IPS-11a (cell line): Measurements from ENCODE around the gene RNF222.
"Not testable (repeated sequence)": the region's sequence is repeated elsewhere in the genome, so short reads cannot be mapped to it uniquely, and the experiment has no call there.

ENCODE experiments used
- H3K4me3 ChIP-seq: one replicate; pipeline ENCODE4 v1.5.1; 2013; ENCODE audit warnings: low read depth, low read length, control low read depth

RNF222 gene

GRCh38 chr17:8412089-8412488, 14.5 kb upstream of the RNF222 start:
- H3K4me3 ChIP-seq = no peak overlapping the region

GRCh38 chr17:8410883-8411238, 13.2 kb upstream of the RNF222 start:
- no peak overlapping the region for H3K4me3 ChIP-seq

DNA sequence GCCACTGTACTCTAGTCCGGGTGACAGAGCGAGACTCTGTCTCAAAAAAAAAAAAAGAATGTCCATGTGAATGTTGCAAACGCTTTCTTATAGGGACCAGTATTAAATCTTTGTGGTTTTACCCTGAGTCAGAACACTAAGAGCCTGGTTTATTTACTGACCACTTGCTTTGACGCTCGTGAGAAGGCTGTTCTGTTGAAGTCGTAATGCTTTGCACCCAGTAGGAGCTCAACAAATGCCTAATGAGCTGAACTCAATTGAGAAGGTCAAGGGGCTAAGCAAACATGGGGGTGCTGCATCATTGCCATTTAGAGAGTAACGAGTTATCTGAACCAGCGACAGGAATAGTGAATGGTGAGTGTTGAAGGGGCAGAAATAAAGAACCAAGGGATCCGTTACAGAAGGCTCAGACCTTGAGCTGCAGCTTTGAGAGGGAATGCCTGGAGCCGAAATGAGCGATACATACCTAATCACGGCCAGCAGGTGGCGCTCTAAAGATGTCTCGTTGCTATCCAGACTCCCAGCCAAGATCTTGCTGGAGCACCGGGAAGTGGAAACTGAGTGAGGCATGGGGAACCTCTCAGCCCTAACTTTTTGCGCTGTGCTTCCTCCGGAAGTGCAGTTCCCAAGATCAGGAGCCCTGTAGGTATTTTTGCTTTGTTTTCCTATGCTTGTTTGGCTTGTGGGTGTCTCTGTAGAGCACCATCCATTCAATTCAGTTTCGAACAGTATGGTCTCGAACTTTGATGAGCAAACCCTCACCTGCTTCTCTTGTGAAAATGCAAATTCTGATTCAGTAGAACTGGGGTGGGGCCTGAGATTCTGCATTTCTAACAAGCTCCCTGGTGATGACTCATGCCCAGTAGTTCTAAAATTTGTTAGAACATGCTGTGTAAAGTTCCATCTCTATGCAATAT, 12.6 kb upstream of the RNF222 start:
- H3K4me3 ChIP-seq = no peak overlapping the region

GRCh38 chr17:8408371-8408770, 10.7 kb upstream of the RNF222 start:
- no peak overlapping the region for H3K4me3 ChIP-seq

GRCh38 chr17:8406174-8406573, 8.5 kb upstream of the RNF222 start:
- H3K4me3 ChIP-seq = no peak overlapping the region

GRCh38 chr17:8405499-8406016, 7.9 kb upstream of the RNF222 start:
- no peak overlapping the region for H3K4me3 ChIP-seq

- no peak overlapping the region for H3K4me3 ChIP-seq
These were observed 5.4 kb upstream of the RNF222 start for GRCh38 chr17:8402921-8403536.

DNA sequence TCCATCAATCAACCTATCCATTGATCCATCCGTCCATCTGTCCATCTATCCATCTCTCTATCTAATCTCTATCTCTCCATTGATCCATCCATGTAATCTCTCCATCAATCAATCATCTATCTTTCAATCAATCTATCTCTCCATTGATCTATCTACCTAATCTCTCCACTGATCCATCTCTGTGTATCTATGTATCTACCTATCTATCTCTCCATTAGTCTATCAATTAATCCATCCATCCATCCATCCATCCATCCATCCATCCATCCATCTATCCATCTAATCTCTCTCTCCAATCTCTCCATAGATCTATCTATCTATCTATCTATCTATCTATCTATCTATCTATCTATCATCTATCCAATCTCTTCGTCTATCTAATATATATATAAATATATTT, 3.5 kb upstream of the RNF222 start:
- H3K4me3 ChIP-seq = no peak overlapping the region

DNA sequence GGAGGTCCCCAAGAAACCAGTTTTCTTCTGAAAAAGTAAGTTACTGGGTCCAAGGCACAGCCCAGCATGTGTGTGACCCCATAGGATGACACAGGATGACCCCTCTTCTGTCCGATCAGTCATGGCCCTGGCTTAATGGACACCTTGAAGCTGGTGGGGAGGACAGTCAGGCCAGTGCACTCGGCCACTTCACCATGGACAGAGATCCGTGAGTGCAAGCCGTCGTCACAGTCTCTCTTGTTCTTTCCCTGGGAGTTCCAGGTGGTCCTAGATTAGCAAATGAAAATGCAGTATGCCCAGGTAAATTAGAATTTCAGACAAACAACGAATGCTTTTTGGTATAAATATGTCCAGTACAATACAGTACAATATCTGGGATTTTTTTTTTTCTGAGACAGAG, 1.4 kb upstream of the RNF222 start:
- no peak overlapping the region for H3K4me3 ChIP-seq

DNA sequence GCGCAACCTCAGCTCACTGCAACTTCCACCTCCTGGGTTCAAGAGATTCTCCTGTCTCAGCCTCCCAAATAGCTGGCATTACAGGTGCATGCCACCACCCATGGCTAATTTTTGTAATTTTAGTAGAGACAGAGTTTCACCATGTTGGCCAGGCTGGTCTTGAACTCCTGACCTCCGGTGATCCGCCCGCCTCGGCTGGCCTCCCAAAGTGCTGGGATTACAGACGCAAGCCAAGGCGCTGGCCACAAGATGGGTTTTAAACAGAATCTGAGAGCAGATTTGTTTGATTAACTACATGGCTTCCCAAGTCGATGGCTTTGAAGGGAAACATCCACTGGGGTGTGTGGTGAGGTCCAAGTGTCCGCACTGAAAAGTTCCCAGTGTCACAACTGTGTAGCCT, 3.1 kb downstream of the RNF222 start:
- H3K4me3 ChIP-seq = not testable (repeated sequence)

- no peak overlapping the region for H3K4me3 ChIP-seq
These were observed 4.0 kb downstream of the RNF222 start for GRCh38 chr17:8393470-8394231.

DNA sequence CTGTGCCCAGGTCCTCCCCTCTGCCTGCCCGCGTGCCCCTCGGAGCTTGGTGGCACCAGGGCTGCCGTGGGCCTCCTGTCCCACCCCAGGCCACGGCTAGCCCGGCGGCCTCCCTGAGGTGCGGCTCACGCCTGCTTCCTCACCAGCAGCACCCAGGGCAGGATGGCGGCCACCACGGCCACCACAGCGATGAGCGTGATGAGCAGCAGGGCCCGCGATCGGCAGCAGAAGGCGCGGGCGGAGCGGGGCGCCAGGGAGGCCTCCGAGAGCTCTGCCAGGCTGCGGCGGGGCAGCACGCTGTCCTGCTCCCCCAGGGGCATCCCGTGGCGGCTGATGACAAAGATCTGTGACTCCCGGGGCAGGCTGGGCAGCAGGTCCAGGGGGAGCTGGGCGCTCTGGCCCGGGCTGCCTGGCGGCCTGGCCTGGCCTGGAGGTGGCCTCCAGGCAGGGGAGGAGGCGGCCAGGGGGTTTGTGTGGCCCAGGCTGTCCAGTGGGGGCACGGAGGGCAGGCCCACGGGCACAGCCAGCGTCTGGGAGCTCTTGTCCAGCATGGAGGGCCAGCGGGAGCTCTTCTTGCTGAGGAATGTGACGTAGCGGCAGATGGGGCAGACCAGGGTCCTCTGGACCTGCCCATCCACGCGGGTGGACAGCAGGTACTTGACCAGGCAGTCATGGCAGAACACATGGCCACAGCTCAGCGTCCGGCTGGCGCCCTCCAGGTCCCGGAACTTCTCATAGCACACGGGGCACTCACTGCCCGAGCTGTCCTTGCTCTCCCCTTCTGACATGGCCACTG, 4.8 kb downstream of the RNF222 start:
- H3K4me3 ChIP-seq = no peak overlapping the region

GRCh38 chr17:8392274-8392673, 5.4 kb downstream of the RNF222 start:
- no peak overlapping the region for H3K4me3 ChIP-seq

GRCh38 chr17:8391711-8392110, 5.9 kb downstream of the RNF222 start:
- H3K4me3 ChIP-seq = no peak overlapping the region

DNA sequence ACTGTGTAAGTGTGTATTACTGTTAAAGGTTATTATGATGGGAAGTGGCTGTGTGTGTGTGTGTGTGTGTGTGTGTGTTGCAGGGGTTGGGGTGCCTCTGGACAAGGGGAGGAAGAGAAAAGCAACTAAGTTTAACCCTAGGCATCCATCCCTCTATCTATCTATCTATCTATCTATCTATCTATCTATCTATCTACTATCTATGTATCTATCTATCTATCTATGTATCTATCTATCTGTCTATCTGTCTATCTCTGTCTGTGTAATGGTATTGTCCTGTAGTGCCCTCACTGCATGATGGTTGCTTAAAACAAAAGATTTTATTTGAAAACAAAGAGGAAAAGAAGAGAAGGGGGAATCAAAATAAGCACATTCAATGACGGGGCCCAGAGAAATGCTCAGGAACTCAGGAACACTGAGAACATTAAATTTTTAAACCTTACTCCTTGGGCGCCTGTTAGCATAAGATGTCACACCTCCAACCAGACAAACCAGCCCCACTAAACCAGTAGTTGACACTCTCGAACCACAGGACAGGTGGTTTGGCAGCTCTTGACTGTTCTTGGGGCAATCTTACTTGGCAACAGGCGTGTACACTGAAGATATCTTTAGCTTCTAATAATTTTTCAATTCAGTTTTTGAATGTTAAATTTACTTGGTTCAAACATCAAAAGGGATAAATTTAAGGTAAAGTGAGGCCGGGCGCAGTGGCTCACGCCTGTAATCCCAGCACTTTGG, 9.5 kb downstream of the RNF222 start:
- no peak overlapping the region for H3K4me3 ChIP-seq

- H3K4me3 ChIP-seq = no peak overlapping the region
These were observed 10.8 kb downstream of the RNF222 start for GRCh38 chr17:8386841-8387240.

- H3K4me3 ChIP-seq = no peak overlapping the region
These were observed 12.7 kb downstream of the RNF222 start for GRCh38 chr17:8384801-8385378.

- H3K4me3 ChIP-seq = peak within 1 kb of the TSS; percentile 99
These were observed 14.3 kb downstream of the RNF222 start, which contains the start of gene RPL26 for GRCh38 chr17:8383143-8383822. Gene RPL26, minus strand, starts transcription at chr17:8383193. Its CDS starts 883 bp downstream, at chr17:8382310.

- peak overlapping the region; percentile 99 for H3K4me3 ChIP-seq
These were observed 14.8 kb downstream of the RNF222 start for GRCh38 chr17:8382880-8383142.
